ENCODE measurements around the gene CTAG1B. TPM values are rescaled to one million over a fixed set of nuclear protein-coding genes. Genes with fewer than 3 reads are reported as not detected.

Gene CTAG1B
- total and polyA plus RNA-seq, 2 experiments from 2014 or later, result not detected

DNA sequence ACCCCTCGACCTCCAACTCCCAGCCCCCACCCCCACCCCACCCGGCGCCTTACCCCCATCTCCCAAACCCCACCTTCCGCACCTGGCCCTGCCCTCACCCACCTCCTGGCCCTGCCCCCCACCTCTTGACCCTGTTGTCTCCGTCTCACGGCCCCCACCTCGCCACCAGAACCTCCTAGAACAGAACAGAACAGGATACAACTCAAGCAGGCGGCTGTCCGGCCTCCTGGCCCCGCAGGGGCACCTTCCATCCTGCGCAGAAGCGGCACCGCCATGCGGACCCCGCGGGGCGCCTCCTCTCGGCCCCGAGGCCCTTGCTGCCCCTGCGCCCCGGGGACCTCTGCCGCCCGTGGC, 33.9 kb upstream of the CTAG1B start:
- no peaks in the 10 kb centered on the region for H3K4me1 ChIP-seq (ENCODE audit: insufficient read depth)
- H3F3A ChIP-seq (replicated peaks; ENCODE audit: low read depth), result no peaks in the 10 kb centered on the region
- no peaks in the 10 kb centered on the region for H3K27me3 ChIP-seq (ENCODE audit: insufficient read depth)
- DNase-seq (ENCODE audit: low spot score) (no peak), ATAC-seq (no peak)
- no peak overlapping the region for H3K4me3 ChIP-seq
- no peaks in the 10 kb centered on the region for H4K20me1 ChIP-seq (replicated peaks; ENCODE audit: insufficient read depth)
- TF ChIP-seq NANOG (IDR thresholded peaks at IDR 0.05; ENCODE audit: borderline replicate concordance) (no peak), STAT1 (IDR thresholded peaks at IDR 0.05; ENCODE audit: unreplicated experiment) (no peak), EZH2 (IDR thresholded peaks at IDR 0.05; ENCODE audit: low read depth, unreplicated experiment) (no peak), JUNB (IDR thresholded peaks at IDR 0.05; ENCODE audit: unreplicated experiment) (no peak), POLR2AphosphoS5 (IDR thresholded peaks at IDR 0.05; ENCODE audit: low read depth) (no peak), EZH2phosphoT487 (IDR thresholded peaks at IDR 0.05; ENCODE audit: unreplicated experiment) (no peak), ZNF114 (CRISPR knock-in tag; IDR thresholded peaks at IDR 0.05) (no peak), ZNF331 (CRISPR knock-in tag; IDR thresholded peaks at IDR 0.05; ENCODE audit: low read depth) (no peak), CREB1 (CRISPR knock-in tag; IDR thresholded peaks at IDR 0.05; ENCODE audit: low read depth) (no peak)
- TF ChIP-seq, protein P1, sequence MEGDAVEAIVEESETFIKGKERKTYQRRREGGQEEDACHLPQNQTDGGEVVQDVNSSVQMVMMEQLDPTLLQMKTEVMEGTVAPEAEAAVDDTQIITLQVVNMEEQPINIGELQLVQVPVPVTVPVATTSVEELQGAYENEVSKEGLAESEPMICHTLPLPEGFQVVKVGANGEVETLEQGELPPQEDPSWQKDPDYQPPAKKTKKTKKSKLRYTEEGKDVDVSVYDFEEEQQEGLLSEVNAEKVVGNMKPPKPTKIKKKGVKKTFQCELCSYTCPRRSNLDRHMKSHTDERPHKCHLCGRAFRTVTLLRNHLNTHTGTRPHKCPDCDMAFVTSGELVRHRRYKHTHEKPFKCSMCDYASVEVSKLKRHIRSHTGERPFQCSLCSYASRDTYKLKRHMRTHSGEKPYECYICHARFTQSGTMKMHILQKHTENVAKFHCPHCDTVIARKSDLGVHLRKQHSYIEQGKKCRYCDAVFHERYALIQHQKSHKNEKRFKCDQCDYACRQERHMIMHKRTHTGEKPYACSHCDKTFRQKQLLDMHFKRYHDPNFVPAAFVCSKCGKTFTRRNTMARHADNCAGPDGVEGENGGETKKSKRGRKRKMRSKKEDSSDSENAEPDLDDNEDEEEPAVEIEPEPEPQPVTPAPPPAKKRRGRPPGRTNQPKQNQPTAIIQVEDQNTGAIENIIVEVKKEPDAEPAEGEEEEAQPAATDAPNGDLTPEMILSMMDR (conservative IDR thresholded peaks at IDR 0.05; ENCODE audit: low read depth in 2 of 2), result no peak
- TF ChIP-seq, protein P2, sequence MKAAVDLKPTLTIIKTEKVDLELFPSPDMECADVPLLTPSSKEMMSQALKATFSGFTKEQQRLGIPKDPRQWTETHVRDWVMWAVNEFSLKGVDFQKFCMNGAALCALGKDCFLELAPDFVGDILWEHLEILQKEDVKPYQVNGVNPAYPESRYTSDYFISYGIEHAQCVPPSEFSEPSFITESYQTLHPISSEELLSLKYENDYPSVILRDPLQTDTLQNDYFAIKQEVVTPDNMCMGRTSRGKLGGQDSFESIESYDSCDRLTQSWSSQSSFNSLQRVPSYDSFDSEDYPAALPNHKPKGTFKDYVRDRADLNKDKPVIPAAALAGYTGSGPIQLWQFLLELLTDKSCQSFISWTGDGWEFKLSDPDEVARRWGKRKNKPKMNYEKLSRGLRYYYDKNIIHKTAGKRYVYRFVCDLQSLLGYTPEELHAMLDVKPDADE (IDR thresholded peaks at IDR 0.05), result no peak
- TF ChIP-seq, protein P3, sequence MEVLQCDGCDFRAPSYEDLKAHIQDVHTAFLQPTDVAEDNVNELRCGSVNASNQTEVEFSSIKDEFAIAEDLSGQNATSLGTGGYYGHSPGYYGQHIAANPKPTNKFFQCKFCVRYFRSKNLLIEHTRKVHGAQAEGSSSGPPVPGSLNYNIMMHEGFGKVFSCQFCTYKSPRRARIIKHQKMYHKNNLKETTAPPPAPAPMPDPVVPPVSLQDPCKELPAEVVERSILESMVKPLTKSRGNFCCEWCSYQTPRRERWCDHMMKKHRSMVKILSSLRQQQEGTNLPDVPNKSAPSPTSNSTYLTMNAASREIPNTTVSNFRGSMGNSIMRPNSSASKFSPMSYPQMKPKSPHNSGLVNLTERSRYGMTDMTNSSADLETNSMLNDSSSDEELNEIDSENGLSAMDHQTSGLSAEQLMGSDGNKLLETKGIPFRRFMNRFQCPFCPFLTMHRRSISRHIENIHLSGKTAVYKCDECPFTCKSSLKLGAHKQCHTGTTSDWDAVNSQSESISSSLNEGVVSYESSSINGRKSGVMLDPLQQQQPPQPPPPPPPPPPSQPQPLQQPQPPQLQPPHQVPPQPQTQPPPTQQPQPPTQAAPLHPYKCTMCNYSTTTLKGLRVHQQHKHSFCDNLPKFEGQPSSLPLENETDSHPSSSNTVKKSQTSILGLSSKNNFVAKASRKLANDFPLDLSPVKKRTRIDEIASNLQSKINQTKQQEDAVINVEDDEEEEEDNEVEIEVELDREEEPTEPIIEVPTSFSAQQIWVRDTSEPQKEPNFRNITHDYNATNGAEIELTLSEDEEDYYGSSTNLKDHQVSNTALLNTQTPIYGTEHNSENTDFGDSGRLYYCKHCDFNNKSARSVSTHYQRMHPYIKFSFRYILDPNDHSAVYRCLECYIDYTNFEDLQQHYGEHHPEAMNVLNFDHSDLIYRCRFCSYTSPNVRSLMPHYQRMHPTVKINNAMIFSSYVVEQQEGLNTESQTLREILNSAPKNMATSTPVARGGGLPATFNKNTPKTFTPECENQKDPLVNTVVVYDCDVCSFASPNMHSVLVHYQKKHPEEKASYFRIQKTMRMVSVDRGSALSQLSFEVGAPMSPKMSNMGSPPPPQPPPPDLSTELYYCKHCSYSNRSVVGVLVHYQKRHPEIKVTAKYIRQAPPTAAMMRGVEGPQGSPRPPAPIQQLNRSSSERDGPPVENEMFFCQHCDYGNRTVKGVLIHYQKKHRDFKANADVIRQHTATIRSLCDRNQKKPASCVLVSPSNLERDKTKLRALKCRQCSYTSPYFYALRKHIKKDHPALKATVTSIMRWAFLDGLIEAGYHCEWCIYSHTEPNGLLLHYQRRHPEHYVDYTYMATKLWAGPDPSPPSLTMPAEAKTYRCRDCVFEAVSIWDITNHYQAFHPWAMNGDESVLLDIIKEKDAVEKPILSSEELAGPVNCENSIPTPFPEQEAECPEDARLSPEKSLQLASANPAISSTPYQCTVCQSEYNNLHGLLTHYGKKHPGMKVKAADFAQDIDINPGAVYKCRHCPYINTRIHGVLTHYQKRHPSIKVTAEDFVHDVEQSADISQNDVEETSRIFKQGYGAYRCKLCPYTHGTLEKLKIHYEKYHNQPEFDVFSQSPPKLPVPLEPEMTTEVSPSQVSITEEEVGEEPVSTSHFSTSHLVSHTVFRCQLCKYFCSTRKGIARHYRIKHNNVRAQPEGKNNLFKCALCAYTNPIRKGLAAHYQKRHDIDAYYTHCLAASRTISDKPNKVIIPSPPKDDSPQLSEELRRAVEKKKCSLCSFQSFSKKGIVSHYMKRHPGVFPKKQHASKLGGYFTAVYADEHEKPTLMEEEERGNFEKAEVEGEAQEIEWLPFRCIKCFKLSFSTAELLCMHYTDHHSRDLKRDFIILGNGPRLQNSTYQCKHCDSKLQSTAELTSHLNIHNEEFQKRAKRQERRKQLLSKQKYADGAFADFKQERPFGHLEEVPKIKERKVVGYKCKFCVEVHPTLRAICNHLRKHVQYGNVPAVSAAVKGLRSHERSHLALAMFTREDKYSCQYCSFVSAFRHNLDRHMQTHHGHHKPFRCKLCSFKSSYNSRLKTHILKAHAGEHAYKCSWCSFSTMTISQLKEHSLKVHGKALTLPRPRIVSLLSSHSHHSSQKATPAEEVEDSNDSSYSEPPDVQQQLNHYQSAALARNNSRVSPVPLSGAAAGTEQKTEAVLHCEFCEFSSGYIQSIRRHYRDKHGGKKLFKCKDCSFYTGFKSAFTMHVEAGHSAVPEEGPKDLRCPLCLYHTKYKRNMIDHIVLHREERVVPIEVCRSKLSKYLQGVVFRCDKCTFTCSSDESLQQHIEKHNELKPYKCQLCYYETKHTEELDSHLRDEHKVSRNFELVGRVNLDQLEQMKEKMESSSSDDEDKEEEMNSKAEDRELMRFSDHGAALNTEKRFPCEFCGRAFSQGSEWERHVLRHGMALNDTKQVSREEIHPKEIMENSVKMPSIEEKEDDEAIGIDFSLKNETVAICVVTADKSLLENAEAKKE (CRISPR knock-in tag; IDR thresholded peaks at IDR 0.05), result no peak
- TF ChIP-seq, protein P4, sequence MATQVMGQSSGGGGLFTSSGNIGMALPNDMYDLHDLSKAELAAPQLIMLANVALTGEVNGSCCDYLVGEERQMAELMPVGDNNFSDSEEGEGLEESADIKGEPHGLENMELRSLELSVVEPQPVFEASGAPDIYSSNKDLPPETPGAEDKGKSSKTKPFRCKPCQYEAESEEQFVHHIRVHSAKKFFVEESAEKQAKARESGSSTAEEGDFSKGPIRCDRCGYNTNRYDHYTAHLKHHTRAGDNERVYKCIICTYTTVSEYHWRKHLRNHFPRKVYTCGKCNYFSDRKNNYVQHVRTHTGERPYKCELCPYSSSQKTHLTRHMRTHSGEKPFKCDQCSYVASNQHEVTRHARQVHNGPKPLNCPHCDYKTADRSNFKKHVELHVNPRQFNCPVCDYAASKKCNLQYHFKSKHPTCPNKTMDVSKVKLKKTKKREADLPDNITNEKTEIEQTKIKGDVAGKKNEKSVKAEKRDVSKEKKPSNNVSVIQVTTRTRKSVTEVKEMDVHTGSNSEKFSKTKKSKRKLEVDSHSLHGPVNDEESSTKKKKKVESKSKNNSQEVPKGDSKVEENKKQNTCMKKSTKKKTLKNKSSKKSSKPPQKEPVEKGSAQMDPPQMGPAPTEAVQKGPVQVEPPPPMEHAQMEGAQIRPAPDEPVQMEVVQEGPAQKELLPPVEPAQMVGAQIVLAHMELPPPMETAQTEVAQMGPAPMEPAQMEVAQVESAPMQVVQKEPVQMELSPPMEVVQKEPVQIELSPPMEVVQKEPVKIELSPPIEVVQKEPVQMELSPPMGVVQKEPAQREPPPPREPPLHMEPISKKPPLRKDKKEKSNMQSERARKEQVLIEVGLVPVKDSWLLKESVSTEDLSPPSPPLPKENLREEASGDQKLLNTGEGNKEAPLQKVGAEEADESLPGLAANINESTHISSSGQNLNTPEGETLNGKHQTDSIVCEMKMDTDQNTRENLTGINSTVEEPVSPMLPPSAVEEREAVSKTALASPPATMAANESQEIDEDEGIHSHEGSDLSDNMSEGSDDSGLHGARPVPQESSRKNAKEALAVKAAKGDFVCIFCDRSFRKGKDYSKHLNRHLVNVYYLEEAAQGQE (IDR thresholded peaks at IDR 0.05; ENCODE audit: unreplicated experiment), result no peak
- Mint-ChIP-seq H3K9me3 (no peaks in the 10 kb centered on the region), H3K27ac (no peak overlapping the region), H3K4me1 (no peaks in the 10 kb centered on the region), H3K4me3 (no peak overlapping the region), H3K27me3 (ENCODE audit: insufficient read depth, low read depth, poor library complexity) (peaks cover 6% of the 10 kb centered on the region), H3K36me3 (ENCODE audit: low read depth) (no peaks in the 10 kb centered on the region)
- no peak overlapping the region for H2AFZ ChIP-seq
- no peaks in the 10 kb centered on the region for H3K79me2 ChIP-seq (replicated peaks; ENCODE audit: insufficient read depth)
- H3K4me2 ChIP-seq, result no peak overlapping the region
- no peak overlapping the region for H3K27ac ChIP-seq (ENCODE audit: low read depth)
- no peaks in the 10 kb centered on the region for H3K9me2 ChIP-seq (ENCODE audit: insufficient read depth)
- H3K36me3 ChIP-seq (ENCODE audit: insufficient read depth), result no peaks in the 10 kb centered on the region

All from GM23338 (cell line).